Activated CD4-positive, alpha-beta T cell treated with anti-CD3 and anti-CD28 coated beads, Interleukin-2, Interleukin-4, amounts not matched to agents 100 ng/mL and 50 ng/mL, durations not matched to agents 16 hours and 8 hours (primary cell): ENCODE measurements around the gene PPP1R3C.

ENCODE experiments used
- DNase-seq: peaks from one replicate; pipeline ENCODE4 v3.0.0-alpha.2; 2020; ENCODE audit warnings: low spot score

PPP1R3C gene

DNA sequence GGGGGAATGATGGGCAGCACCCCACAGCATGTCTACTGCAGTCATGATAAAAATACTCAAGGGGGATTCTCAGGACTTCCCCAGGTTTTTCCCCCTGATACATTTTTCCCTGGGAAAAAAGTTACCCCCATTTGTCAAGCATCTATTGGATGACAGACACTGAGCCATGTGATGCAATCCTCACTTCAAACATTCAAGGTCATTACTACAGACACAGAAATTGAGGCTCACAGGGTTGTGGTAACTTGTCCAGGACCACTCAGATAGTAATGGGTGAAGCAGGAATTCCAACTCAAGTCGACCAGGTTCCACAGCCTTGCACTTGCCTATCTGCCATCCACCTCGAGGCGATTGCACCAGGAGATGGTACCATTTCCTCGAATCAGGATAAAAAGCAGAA, 31.7 kb downstream of the PPP1R3C start:
- DNase-seq: no peak

- DNase-seq: no peak
Observed at GRCh38 chr10:91598211-91598977, 34.5 kb downstream of the PPP1R3C start.

DNA sequence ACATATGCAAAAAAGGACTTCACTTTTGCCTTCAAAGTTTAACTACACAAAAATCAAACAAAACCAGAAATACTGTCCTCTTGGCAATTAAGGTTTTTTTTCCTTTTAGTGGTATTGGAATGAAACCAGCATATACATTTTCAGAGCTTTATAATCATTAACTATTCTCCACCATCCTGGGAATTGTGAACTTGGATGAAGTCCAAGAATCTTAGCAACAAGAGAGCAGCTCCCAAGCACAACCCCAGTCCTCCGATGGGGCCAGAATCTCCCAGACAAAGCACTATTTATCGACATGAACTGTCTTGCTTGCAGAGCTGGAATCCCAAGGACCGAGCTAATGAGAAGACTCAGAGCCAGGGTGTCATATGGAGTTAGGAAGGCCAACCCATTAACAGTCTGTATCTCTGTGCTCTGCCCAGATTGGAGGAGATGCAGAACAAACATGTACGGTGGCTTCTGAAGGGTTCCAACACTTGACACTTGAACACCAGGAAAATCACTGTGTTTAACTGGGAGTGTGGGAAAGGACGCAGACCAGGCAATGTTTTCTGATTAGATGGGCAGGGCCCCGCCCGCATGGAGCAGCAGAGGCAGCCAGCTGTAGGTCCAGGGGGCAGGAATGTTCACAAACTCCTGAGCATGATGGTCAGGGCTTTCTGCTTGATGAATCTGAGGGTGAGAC, 35.5 kb downstream of the PPP1R3C start:
- DNase-seq: no peak

DNA sequence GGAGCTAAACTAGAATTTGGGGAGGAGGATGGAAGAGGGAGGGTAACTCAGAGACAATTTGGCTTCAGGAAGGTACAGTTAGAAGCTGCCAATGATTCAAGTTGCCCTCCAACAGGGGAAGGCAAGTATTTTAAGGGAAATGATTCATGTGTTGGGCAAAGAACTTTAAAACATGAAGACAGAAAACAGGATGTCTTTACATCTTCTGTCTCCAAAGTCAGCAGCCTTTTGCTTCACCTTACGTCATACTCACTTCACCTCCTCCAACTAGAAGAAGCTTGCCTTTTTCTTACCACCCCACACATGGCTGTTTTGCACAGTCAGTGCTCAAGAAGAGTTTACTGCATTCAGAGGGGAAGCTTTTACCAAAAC, 36.1 kb downstream of the PPP1R3C start:
- DNase-seq: no peak

- DNase-seq: no peak
Observed at GRCh38 chr10:91593834-91594233, 39.0 kb downstream of the PPP1R3C start.

DNA sequence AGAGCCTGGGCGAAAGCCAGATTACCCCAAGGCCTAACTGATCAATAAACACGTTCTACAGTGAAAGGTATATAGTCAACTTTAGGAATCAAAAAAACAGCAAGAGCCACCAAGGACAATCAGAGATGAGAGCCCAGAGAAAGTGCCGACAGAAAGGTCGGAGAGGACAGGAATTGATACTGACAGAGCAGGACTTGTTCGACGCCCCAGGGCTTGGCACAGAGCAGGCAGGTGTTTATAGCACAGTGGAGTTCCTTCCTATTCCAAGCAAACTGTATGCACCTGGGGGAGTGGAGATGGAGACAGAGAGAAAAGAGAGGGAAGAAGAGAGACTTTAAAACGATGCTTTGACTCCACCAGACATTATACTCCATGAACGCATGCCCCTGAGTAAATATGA, 39.5 kb downstream of the PPP1R3C start:
- DNase-seq: no peak

GRCh38 chr10:91592266-91592975, 40.5 kb downstream of the PPP1R3C start:
- DNase-seq: no peak

GRCh38 chr10:91591797-91592174, 41.1 kb downstream of the PPP1R3C start:
- DNase-seq: no peak

- DNase-seq: no peak
Observed at GRCh38 chr10:91590904-91591796, 41.7 kb downstream of the PPP1R3C start.

- no peak for DNase-seq
Observed at GRCh38 chr10:91590142-91590903, 42.5 kb downstream of the PPP1R3C start.

DNA sequence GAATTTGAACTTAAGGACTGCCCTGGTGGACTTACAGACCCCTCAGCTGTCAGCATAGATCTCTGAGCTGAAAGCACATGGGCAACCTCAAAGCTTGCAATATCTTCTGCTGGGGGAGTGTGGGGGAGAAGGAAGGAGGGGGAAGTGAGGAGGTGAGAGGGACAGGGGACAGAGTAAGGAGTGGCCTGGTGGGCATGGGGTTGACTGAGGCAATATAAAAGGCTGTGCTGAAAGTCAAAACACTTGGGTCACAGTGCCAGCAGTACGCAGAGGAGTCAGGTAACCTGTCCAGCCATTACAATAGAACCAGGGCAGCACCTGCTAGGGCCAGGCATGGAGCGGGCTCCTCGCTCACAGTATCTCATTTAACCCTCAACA, 43.2 kb downstream of the PPP1R3C start:
- DNase-seq: no peak

GRCh38 chr10:91589015-91589657, 43.7 kb downstream of the PPP1R3C start:
- no peak for DNase-seq

GRCh38 chr10:91587710-91588638, 44.9 kb downstream of the PPP1R3C start:
- DNase-seq: no peak

- no peak for DNase-seq
Observed at GRCh38 chr10:91582153-91582554, 50.7 kb downstream of the PPP1R3C start.

DNA sequence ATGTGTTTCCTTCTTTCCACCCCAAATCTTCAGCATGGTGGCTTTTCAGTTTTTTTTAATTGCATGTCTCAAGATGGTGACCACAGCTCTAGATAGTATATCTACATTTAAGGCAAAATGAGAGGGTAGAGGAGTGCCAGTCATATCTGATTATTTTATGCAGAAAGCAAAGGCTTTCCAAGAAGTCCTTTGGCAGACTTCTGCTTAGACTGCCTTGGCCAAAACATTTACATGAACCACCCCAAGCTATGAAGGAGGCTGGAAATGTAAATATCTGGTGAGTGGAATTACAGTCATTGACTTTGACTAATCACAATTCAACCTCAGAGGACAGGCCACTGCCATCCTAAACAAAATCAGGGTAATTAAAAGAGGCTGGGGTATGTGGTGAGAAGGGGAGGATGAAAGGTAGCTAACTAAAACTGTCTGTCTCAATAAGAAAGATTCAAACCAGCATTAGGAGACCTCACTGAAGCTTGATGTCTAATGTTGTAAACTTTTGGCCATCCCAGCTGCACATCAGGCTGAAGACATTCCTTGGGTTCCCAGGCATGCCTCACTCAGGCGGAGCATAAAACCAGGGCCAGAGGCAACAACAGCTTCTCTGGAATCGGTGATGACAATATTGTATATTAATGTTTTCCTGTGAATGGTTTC, 53.4 kb downstream of the PPP1R3C start:
- no peak for DNase-seq
